Fibroblast of lung (primary cell): ENCODE data around the gene ACOXL.

Experiments
- CTCF ChIP-seq, 2 donors: IDR thresholded peaks in 1 of 2; conservative IDR thresholded peaks in 1 of 2; 1 replicate in 1 of 2; 2 replicates in 1 of 2; pipeline ENCODE4 v1.5.1; 2011 to 2012; ENCODE audit warnings: low read length in 2 of 2, control low read depth in 1 of 2, inconsistent platforms in 1 of 2, low read depth in 1 of 2, mild to moderate bottlenecking in 1 of 2
- EZH2 ChIP-seq: IDR thresholded peaks from 2 replicates; pipeline ENCODE4 v1.5.1; 2012; ENCODE audit warnings: low read length, control low read depth, mild to moderate bottlenecking; ENCODE audit errors: missing control alignments

- TF ChIP-seq CTCF (conservative IDR thresholded peaks at IDR 0.05 in 1 of 2, IDR thresholded peaks at IDR 0.05 in 1 of 2; ENCODE audit: low read depth in 1 of 2, low read length in 2 of 2) (no peak), EZH2 (no peak)
Measured at GRCh38 chr2:111055735-111056134, 323.4 kb downstream of the ACOXL start.
